ENCODE data around the gene TLE5. TPM values are rescaled to one million over a fixed set of nuclear protein-coding genes. Genes with fewer than 3 reads are reported as not detected.

The TLE5 gene
- total and polyA plus RNA-seq, 9 of the 15 experiments (the other 6 are each of a cell fraction or from before 2014, with no cell fraction given): 2.0 to 347 (median 235) TPM

- 0 out of 2 replicates have a peak, but pooled peaks cover 2% of the 10 kb centered on the region for H3K9me3 ChIP-seq (replicated peaks; ENCODE audit: control insufficient read depth, insufficient read depth, low read depth, low read length)
- H2AFZ ChIP-seq (ENCODE audit: low read depth, low read length): peak overlapping the region; percentile 44
- H3K79me2 ChIP-seq (ENCODE audit: control insufficient read depth, insufficient read depth, low read length): peaks cover 9% of the 10 kb centered on the region
- H3K4me1 ChIP-seq (replicated peaks in 1 of 2; ENCODE audit: control insufficient read depth in 2 of 2, insufficient read depth in 2 of 2, low read length in 2 of 2): peaks cover 13 to 31% of the 10 kb centered on the region in 2 experiments
- H3K4me2 ChIP-seq (ENCODE audit: insufficient read depth, low read length): no peak overlapping the region
- FAIRE-seq (peak; percentile 32), ATAC-seq (no peak), DNase-seq (ENCODE audit: extremely low read depth in 1 of 4, low spot score in 3 of 4) (no peak)
- WGBS (ENCODE audit: insufficient coverage, low coverage, missing lambda C conversion rate): 51% methylated on average over 15 of the region's 15 CpGs
- H4K20me1 ChIP-seq (replicated peaks; ENCODE audit: control insufficient read depth, insufficient read depth, low read length): no peaks in the 10 kb centered on the region
- in situ Hi-C loops (cut with MboI) (no loop called here), intact Hi-C loops (cut with micrococcal nuclease) (no loop called here)
- H3K9ac ChIP-seq (ENCODE audit: insufficient read depth in 1 of 2, low read depth in 2 of 2, low read length in 2 of 2): peak overlapping the region in 1 of 2 experiments; percentile 85; a peak in 3 of 4 replicates
- POLR2A ChIA-PET: interaction anchor here (0.6 to 1.1 kb wide), 2 partner anchors 13 to 30 kb away, joined by 3 to 4 read pairs; no protein-coding TSS in a partner anchor
- no peaks in the 10 kb centered on the region for H3K9me1 ChIP-seq (ENCODE audit: control insufficient read depth, insufficient read depth, low read length)
- peak overlapping the region; percentile 7; the same call in 1 of the 3 replicates for H3K27ac ChIP-seq (ENCODE audit: extremely low read depth, low read depth, low read length)
- peaks cover 3% of the 10 kb centered on the region; the same call in 1 of the 3 replicates for H3K36me3 ChIP-seq (ENCODE audit: control insufficient read depth, insufficient read depth, low read length)
- no peak overlapping the region for H3K4me3 ChIP-seq
- CTCF ChIA-PET (ENCODE audit: low intra/inter-chr PET ratio): interaction anchor here (0.7 kb wide), 1 partner anchor 110 kb away, joined by 4 read pairs; no protein-coding TSS in a partner anchor
- no TSS peak for BruUV-seq (replicated peaks)
- H3K27me3 ChIP-seq (ENCODE audit: control insufficient read depth in 2 of 2, insufficient read depth in 2 of 2, low read length in 2 of 2): no peaks in the 10 kb centered on the region
- TF ChIP-seq JUNB (CRISPR knock-in tag; conservative IDR thresholded peaks at IDR 0.05) (no peak), CEBPB (tag; IDR thresholded peaks at IDR 0.05) (peak; percentile 53; the same call in 1 of the 2 replicates), ZNF695 (CRISPR knock-in tag; IDR thresholded peaks at IDR 0.05) (no peak), RNF219 (CRISPR knock-in tag; IDR thresholded peaks at IDR 0.05) (no peak), TEAD4 (IDR thresholded peaks at IDR 0.05; ENCODE audit: low read length) (no peak), TEAD4 (CRISPR knock-in tag; IDR thresholded peaks at IDR 0.05; ENCODE audit: borderline replicate concordance) (no peak), ZNF174 (CRISPR knock-in tag; IDR thresholded peaks at IDR 0.05) (no peak)
- TF ChIP-seq, protein P1, sequence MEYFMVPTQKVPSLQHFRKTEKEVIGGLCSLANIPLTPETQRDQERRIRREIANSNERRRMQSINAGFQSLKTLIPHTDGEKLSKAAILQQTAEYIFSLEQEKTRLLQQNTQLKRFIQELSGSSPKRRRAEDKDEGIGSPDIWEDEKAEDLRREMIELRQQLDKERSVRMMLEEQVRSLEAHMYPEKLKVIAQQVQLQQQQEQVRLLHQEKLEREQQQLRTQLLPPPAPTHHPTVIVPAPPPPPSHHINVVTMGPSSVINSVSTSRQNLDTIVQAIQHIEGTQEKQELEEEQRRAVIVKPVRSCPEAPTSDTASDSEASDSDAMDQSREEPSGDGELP (CRISPR knock-in tag; IDR thresholded peaks at IDR 0.05; ENCODE audit: borderline replicate concordance): 0 out of 2 replicates have a peak, but pooled peaks have one; percentile 23
- TF ChIP-seq, protein P2, sequence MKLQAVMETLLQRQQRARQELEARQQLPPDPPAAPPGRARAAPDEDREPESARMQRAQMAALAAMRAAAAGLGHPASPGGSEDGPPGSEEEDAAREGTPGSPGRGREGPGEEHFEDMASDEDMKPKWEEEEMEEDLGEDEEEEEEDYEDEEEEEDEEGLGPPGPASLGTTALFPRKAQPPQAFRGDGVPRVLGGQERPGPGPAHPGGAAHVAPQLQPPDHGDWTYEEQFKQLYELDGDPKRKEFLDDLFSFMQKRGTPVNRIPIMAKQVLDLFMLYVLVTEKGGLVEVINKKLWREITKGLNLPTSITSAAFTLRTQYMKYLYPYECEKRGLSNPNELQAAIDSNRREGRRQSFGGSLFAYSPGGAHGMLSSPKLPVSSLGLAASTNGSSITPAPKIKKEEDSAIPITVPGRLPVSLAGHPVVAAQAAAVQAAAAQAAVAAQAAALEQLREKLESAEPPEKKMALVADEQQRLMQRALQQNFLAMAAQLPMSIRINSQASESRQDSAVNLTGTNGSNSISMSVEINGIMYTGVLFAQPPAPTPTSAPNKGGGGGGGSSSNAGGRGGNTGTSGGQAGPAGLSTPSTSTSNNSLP (IDR thresholded peaks at IDR 0.05; ENCODE audit: borderline replicate concordance, low read depth, low read length): no peak
These were observed 3.5 kb upstream of the TLE5 start for GRCh38 chr19:3065675-3066357.

All from K562 (cell line).